Stimulated activated CD4-positive, alpha-beta T cell treated with anti-CD3 and anti-CD28 coated beads, Interleukin-4, amount 100 ng/mL, for 1 hour (primary cell): ENCODE measurements around the gene PLPPR1.
"Not testable (repeated sequence)": the region's sequence is repeated elsewhere in the genome, so short reads cannot be mapped to it uniquely, and the experiment has no call there.

Source experiments
- DNase-seq: peaks from one replicate; pipeline ENCODE4 v3.0.0-alpha.2; 2020

Gene PLPPR1

DNA sequence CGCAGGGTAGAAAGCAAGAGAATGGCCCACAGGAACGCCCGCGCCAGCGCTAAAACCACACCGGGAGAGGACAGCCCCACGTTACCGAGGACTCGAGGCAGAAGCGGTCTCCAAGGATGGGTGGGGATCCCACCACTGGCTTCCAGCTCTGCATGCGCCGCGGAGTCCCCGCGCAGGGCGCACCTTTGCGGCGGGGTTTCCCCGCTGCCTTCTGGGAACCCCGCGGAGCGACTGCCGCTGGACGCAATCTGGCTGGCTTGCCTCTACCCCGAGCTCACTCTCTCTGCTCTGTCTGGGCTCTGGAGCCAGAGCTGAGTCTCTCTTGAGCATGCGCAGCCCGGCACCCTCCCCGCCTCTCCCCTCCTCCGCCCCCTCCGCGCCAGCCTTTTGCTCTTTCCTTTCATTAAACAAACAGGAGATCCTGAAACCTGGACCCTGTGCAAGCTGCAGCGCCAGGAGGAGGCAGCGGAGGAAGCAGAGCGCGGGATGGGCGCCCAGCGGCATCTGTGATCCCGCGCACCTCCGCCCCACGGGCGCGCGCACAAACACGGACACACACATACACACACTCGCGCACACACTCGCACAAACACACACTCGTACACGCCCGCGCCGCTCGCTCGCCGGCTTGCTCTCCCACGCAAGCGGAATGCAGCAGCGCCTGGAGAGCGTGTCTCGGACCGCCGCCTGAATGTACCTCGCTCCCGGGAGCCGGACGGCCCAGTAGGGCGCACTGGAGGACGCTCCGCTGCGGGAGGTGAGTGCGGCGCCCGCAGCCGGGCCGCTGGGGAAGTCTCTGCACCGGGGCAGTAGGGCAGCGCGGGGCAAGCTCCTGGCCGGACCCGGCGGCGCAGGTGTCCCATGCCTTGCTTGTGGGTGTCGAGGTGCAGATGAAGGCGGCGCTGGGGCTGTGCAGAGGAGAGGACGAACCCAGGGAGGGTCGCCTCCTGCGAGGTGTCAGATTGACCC is at the start of gene PLPPR1:
Gene PLPPR1 (plus strand): TSS at position 382 of the 969 bp plus-strand sequence.
- no peak for DNase-seq

DNA sequence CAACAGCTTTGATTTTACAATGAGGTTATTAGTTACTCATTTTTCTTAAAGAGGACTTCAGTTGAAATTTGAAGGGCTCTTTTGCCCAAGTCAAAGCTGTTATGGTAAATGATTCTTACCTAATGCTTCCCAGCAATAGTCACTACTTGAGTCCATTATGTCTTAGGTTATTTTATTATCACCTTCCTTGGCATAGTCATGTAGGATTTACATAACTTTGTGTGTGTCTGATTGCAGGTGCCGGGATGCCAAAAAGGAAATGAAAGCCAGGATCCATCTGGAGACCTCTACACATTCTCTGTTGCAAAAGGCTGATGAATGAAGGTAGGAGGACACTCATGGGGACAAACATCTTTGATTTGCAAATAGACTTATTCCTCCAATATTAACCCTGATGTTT is 38.8 kb upstream of the PLPPR1 start:
- no peak for DNase-seq

DNA sequence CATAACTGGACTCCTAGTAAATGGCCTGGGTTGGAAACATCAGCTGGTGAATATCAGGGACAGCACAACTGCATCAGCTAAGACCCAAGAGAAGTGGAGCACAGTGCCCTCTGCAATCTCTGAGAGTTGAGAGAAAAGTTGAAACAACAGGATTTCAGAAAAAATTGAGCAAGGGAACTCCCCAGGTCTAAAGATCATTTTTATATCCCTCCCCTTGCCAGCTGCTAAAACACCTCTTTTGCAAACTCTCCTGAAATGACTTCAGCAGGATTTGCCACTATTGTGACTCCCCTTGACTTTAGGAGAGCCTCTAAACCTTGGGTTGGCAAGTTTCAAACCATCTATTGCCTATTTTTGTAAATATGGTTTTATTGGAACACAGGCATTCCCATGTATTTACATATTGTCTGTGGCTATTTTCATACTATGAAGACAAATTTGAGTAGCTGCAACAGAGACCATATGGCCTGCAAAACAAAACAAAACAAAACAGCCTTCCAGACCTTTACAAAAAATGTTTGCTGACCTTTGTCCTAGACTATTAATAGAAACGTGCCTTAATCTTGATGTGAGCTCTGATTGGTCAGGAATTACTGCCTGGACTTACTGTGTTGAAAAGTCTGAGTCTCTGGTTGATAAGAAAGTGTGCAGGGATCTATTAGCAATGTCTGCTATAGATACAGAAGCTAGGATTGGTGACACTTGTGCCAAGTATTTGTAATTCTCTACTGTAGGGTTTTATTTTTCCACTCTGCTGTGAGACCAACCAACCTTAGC is 37.7 kb upstream of the PLPPR1 start:
- no peak for DNase-seq

DNA sequence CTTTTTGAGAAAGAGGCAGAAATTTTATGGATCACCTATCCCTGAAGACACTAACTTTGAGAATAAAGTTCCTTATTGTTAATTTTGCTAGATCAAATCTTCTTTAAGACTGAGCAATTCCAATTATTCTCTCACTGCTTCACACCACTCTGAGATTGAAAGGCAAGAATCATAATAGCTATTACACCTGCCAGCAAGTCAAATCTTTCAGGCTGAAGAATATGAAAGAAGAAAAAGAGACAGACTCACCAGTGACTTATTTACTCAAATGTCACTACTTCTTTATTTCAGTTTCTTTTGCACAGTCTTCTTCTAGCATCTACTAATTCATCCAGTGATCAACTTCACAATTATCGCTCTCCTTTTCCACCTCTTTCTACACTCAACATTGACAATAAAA is 35.9 kb upstream of the PLPPR1 start:
- DNase-seq = no peak

DNA sequence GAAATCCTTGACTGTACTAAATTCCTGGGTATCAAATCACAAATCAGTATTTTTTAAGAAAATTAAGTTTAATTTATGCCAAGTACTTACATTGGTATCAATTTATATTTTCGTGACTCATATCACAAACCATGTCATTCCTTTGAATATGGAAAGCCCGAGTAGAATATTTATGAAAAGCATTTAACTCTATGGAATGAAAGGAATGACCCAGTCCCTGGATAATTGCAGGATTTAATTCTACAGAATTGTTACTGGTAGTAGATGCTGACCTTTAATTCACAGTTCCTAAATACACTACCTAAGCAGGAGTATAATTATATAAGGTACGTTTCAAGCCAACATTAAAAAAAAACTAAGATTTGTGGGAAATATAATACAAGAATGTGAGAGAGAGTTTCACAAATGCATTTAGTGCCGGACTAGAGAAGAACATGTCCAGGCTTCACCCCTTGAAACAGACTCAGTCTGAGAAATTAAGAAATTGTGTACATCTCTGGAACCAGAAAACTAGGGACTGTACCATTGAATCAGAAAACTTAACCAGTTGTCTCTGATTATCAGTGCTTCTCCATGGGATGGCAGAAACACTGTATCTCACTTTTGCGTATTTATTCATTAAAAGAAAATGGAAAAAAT is 28.5 kb upstream of the PLPPR1 start:
- DNase-seq = no peak

DNA sequence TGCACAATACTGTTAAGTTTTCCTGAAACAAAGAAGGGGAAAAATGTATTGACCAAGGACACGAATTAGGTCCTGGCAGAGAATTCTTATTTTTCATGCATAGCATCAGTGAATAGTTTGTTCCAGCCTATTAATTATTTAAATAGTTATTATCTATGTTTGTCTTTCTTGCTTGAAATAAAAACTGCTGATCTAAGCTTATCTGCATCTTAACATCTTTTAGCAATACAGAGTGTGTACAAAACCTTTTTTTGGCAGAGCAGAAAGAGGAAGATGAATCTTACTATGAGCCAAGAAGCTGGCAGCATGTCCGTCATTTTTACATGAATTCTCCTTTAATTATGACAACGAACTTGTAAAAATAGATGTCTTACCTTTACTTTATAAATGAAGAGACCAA is 23.3 kb upstream of the PLPPR1 start:
- DNase-seq = no peak

GRCh38 chr9:101014566-101014965 is 14.0 kb upstream of the PLPPR1 start:
- no peak for DNase-seq

DNA sequence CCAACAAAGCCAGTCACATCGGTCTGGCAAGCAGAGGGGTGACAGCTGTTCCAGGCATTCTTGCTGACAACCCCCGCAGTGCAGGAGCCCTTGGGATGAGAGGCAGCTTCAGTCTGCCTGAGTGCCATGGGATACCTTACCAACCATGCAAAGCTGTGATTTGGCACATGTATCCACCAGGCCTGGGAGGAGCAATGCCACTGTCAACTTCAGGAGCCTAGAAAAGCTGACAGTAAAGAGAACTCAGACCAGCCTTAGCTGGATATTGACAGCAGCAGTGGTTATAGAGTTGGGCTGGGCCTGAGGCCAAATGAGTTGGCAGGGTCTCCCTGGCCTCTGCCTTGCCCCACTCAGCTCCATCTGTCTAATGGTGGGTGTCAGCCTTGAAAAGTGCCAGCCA is 10.1 kb upstream of the PLPPR1 start:
- DNase-seq = no peak

DNA sequence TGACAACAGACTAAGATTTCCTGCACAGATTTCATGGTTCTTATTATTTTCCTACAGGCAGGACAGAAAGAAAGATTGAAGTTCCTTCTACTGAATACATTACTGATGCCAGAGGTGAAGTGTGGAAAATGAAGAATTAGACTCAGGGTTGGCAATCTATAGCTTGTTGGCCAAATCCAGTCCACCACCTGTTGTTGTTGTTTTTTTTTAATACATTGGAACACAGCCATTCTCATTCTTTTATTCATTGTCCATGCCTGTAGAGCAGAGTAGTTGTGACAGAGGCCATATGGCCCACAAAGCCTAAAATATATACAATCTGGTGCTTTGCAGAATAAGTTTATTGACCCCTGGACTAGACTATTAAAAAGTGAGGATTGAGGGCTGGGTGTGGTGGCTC is 5.8 kb upstream of the PLPPR1 start:
- no peak for DNase-seq

DNA sequence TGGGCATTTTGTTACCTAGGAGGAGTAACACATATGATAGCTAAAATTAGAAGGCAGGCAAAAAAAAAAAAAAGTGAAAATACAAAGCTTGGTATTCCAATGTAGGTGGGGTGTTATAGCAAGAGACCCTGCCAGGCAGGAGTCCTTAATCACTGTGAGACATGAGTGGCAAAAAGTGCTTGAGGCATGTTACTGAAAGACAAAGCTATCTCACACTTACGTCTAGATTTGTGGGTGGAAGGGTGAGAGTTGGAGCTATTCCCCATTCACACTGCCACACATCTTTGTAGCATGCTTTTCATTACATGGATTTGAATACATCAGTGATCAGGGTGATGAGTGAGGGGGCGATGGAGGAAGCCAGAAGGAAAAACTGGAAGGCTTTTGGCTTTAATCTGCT is 2.6 kb upstream of the PLPPR1 start:
- DNase-seq = no peak

DNA sequence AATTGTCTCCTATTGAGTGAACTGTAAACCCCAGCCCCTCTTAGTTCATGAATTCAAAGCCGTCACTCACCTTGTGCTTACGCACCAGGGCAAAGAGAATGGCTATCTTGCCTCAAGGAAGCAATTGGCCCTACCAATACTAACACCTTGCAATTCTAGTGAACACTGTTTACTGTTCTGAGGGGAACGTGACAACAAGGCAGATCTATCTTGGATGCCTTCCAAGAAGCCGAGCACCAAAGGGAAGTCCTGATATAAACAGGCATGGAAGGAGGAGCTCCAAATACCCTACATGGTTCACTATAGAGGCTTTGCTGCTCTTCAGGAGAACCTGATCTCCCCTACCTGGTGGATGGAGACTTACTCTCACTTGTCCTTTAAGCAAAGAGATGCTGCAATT is 1.7 kb upstream of the PLPPR1 start:
- no peak for DNase-seq

DNA sequence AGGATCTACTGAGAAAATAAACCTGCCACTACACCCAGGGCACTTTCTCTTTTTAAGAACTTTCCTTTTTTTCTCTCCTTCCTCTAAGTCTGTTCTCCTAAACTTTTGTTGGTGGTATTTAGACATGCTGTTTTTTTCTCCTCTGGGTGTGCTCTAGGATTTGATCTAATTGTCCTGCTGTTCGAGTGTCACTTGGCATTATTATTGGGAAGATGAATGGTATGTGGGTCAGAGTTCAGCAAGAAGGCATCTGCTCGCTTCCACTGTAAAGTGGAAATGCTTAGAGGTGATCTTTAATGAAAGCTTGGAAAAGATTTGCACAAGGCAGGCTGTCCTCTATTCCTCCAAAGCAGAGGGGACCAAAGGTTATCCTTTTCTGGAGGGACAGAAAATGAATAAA is 1.3 kb upstream of the PLPPR1 start:
- DNase-seq = no peak

- DNase-seq = no peak
Measured at GRCh38 chr9:101027733-101028345, 688 bp upstream of the PLPPR1 start.

- DNase-seq = no peak
Measured at GRCh38 chr9:101029315-101030085, 973 bp downstream of the PLPPR1 start.

DNA sequence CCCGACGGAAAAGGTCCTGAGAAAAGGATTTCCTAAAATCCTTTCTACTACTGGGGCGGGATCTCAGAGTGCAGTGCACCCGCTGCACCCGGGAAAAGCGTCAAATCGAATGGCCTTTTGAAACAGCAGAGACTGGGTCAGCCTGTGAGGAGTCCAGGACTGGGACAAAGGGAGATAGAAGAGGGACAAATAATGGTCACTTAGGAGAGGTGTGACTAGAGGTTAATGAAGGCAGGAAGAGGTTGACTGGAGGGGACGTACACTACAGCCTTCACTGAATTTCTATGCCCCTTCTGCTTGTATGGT is 1.5 kb downstream of the PLPPR1 start:
- DNase-seq = no peak

DNA sequence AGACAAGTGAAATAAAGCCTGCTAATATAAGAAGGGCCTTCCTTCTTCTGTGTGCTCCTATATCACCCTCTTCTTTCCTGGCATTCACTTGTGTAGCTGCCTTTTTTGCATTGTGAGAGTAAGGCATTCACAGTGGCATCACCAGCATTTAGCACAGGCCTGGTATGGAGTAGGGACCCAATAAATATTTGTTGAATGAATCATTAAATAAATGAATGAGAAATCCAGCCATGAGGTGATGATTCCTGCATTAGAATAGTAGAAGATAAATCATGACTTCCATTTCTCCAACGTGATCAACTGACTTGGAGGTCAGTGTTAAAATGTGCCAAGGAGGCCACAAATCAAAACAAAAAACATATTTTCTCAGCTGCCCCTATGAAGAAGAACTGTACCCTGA is 3.9 kb downstream of the PLPPR1 start:
- no peak for DNase-seq

GRCh38 chr9:101034222-101034621 is 5.7 kb downstream of the PLPPR1 start:
- no peak for DNase-seq

GRCh38 chr9:101035098-101035497 is 6.6 kb downstream of the PLPPR1 start:
- DNase-seq = no peak

DNA sequence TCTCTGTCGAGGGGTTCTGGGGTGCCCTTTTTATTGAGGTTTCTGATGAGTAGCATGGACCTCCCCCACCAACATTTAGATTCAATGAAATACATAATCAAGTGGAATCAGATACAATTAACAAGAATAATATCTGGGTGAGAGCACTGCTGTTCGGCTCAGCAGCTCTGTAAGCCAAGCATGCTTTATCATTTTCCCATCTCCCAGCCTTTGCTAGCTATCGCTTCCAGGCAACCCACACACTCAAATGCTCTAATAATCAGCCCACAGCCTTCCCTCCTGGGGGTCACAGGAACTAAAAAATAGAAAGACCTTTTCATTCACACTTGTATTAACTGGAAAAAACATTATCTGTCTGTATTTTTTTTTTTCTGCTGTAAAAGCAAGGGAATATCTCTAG is 8.9 kb downstream of the PLPPR1 start:
- no peak for DNase-seq

DNA sequence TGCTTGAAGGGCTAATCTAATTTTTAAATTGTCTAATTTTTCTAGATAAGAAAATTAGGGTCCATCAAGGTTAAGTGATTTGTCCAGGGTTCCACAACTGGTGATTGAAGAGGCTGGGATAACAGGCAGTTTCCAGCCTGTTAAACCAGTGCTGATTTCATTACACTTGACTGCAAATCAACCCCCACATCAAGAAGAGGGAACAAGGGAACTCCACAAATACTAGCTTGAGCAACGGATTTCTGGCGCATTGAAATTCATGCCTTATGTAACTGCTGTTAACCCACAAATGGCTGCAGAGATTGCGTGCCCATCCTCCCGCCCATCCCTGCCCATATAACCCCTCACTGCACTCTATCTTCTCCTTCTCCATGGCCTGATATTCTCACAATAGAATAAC is 10.0 kb downstream of the PLPPR1 start:
- DNase-seq = no peak

GRCh38 chr9:101039581-101039980 is 11.1 kb downstream of the PLPPR1 start:
- DNase-seq = not testable (repeated sequence)

- DNase-seq = no peak
Measured at GRCh38 chr9:101047848-101048397, 19.4 kb downstream of the PLPPR1 start.
